Measurements from ENCODE around the gene BABAM1. TPM values are rescaled to one million over a fixed set of nuclear protein-coding genes. Genes with fewer than 3 reads are reported as not detected.
"Not testable (repeated sequence)": the region's sequence is repeated elsewhere in the genome, so short reads cannot be mapped to it uniquely, and the experiment has no call there.

Gene BABAM1
- total RNA-seq, 1 donor from 2014 or later, result 85.5 TPM

- TF ChIP-seq CTCF (IDR thresholded peaks at IDR 0.05), result no peak
- Histone ChIP-seq H3K36me3 (no peaks in the 10 kb centered on the region), H3K4me1 (peaks cover 5 to 8% of the 10 kb centered on the region in 2 donors), H3K9me3 (no peaks in the 10 kb centered on the region), H3K27me3 (peaks cover 3% of the 10 kb centered on the region), H3K4me3 (no peak overlapping the region), H3K27ac (no peak overlapping the region)
- intact Hi-C loops (cut with DNase I), result no loop called here
- no peak for DNase-seq (ENCODE audit: low spot score in 2 of 2)
Observed at GRCh38 chr19:17286752-17287151, 19.5 kb downstream of the BABAM1 start.

- no peak overlapping the region for H3K27ac ChIP-seq
- no peaks in the 10 kb centered on the region for H3K9me3 ChIP-seq
- no peak for TF ChIP-seq CTCF (IDR thresholded peaks at IDR 0.05)
- H3K4me1 ChIP-seq, result peaks cover 3 to 10% of the 10 kb centered on the region in 2 donors
- no peaks in the 10 kb centered on the region for H3K36me3 ChIP-seq
- H3K27me3 ChIP-seq, result no peaks in the 10 kb centered on the region
- intact Hi-C loops (cut with DNase I), result no loop called here
- no peak overlapping the region for H3K4me3 ChIP-seq
- no peak for DNase-seq (ENCODE audit: low spot score in 2 of 2)
Observed at GRCh38 chr19:17289489-17289888, 22.2 kb downstream of the BABAM1 start.

- DNase-seq (ENCODE audit: low spot score in 2 of 2), result peak; percentile 41 to 86
- Histone ChIP-seq H3K4me3 (peak overlapping the region; percentile 50 to 66), H3K9me3 (no peaks in the 10 kb centered on the region), H3K27me3 (no peaks in the 10 kb centered on the region), H3K36me3 (no peaks in the 10 kb centered on the region), H3K27ac (peak overlapping the region; percentile 69 to 73), H3K4me1 (peaks cover 3 to 10% of the 10 kb centered on the region in 2 donors)
- intact Hi-C loops (cut with DNase I), result loop anchor here (1.0 to 5.0 kb wide), 3 partner anchors 13 to 175 kb away; partner anchors contain the start of gene MRPL34
- TF ChIP-seq CTCF (IDR thresholded peaks at IDR 0.05), result peak; percentile 71 to 83 (median 82)
Observed at GRCh38 chr19:17292301-17293074, 25.2 kb downstream of the BABAM1 start.

- Histone ChIP-seq H3K27ac (no peak overlapping the region), H3K4me3 (no peak overlapping the region), H3K9me3 (no peaks in the 10 kb centered on the region), H3K27me3 (no peaks in the 10 kb centered on the region), H3K36me3 (peaks cover 0 to 5% of the 10 kb centered on the region in 2 donors), H3K4me1 (peaks cover 3 to 10% of the 10 kb centered on the region in 2 donors)
- intact Hi-C loops (cut with DNase I), result loop anchor here (2.0 to 5.0 kb wide), 2 partner anchors 97 to 174 kb away; no protein-coding TSS in a partner anchor
- no peak for TF ChIP-seq CTCF (IDR thresholded peaks at IDR 0.05)
- no peak for DNase-seq (ENCODE audit: low spot score in 2 of 2)
Observed at GRCh38 chr19:17293605-17294004, 26.4 kb downstream of the BABAM1 start.

GRCh38 chr19:17294051-17294891, 27.0 kb downstream of the BABAM1 start:
- peaks cover 5% of the 10 kb centered on the region in 2 donors for H3K36me3 ChIP-seq
- intact Hi-C loops (cut with DNase I), result loop anchor here (5.0 kb wide), 1 partner anchor 173 kb away; no protein-coding TSS in a partner anchor
- DNase-seq (ENCODE audit: low spot score in 2 of 2), result no peak
- no peaks in the 10 kb centered on the region for H3K9me3 ChIP-seq
- H3K4me3 ChIP-seq, result no peak overlapping the region
- H3K27me3 ChIP-seq, result no peaks in the 10 kb centered on the region
- TF ChIP-seq CTCF (IDR thresholded peaks at IDR 0.05), result no peak
- H3K4me1 ChIP-seq, result peaks cover 3 to 10% of the 10 kb centered on the region in 2 donors
- H3K27ac ChIP-seq, result no peak overlapping the region

- intact Hi-C loops (cut with DNase I); H3K4me1 ChIP-seq; H3K9me3 ChIP-seq; H3K27ac ChIP-seq; H3K4me3 ChIP-seq; H3K36me3 ChIP-seq; DNase-seq (ENCODE audit: low spot score in 2 of 2); H3K27me3 ChIP-seq: not testable (repeated sequence)
Observed at GRCh38 chr19:17295551-17295950, 28.3 kb downstream of the BABAM1 start.
